Testis (tissue), 2 donors: ENCODE data around the gene ITIH5.

ENCODE experiments used
- POLR2A ChIP-seq: fragments of 450-650 bp; IDR thresholded peaks from one replicate; pipeline ENCODE4 v1.6.1; 2017; ENCODE audit warnings: antibody characterized with exemption, mild to moderate bottlenecking, moderate library complexity
- TF ChIP-seq, protein P1 (sequence below), 3 experiments: fragments of 450-650 bp in 2 of 3; fragments of 200-600 bp in 1 of 3; sonication (generic) in 1 of 3; IDR thresholded peaks; one replicate each; pipeline ENCODE4 v1.5.1; 2016 to 2019; ENCODE audit warnings: antibody characterized with exemption in 3 of 3, mild to moderate bottlenecking in 2 of 3, moderate library complexity in 1 of 3

DNA sequence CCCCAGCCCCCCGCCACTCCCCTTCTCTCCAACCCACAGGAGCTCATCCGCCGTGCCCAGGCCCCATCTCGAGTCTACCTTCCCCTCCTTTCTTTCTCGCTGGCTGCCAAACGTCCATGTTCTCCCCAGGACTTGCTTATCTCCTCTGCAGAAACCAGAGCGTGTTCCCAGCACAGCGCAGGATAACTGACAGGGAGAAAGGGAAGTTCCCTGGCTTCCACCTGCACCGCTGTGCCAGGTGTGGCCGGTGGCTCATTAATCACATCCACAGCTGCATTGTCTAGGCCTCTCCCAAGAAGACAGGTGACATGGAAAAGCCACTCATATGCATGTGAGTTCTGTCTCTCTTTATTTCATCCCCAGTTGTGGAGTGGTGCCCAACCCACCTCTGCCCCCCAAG is 113.2 kb downstream of the ITIH5 start:
- TF ChIP-seq, protein P1, sequence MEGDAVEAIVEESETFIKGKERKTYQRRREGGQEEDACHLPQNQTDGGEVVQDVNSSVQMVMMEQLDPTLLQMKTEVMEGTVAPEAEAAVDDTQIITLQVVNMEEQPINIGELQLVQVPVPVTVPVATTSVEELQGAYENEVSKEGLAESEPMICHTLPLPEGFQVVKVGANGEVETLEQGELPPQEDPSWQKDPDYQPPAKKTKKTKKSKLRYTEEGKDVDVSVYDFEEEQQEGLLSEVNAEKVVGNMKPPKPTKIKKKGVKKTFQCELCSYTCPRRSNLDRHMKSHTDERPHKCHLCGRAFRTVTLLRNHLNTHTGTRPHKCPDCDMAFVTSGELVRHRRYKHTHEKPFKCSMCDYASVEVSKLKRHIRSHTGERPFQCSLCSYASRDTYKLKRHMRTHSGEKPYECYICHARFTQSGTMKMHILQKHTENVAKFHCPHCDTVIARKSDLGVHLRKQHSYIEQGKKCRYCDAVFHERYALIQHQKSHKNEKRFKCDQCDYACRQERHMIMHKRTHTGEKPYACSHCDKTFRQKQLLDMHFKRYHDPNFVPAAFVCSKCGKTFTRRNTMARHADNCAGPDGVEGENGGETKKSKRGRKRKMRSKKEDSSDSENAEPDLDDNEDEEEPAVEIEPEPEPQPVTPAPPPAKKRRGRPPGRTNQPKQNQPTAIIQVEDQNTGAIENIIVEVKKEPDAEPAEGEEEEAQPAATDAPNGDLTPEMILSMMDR (IDR thresholded peaks at IDR 0.05) = no peak
- no peak for TF ChIP-seq POLR2A
